HCT116 (cell line): ENCODE results near the gene PM20D2. TPM values are rescaled to one million over a fixed set of nuclear protein-coding genes. Genes with fewer than 3 reads are reported as not detected.

Experiments used
- ATAC-seq: fragments of 200-7000 bp; cut with Tn5 transposase; 2 replicates; pipeline ENCODE4 v1.9.1; 2020; ENCODE audit warnings: mild to moderate bottlenecking, moderate library complexity
- BruUV-seq: library from RNA; stranded (reverse); fragments of 400-500 nt; replicated peaks from 2 replicates; lab custom pipeline; 2021; lab: Mats Ljungman, UMichigan
- CTCF ChIA-PET: fragments of 300-600 bp; sonication (Branson Sonifier 250); formaldehyde crosslinking; loops from one replicate; lab custom pipeline; 2021; ENCODE audit warnings: antibody characterized with exemption; lab: Charles Lee
- POLR2A ChIA-PET: fragments of 300-600, 350-600 bp; sonication (Branson Sonifier 250); formaldehyde crosslinking; loops from one replicate; lab custom pipeline; 2021; ENCODE audit warnings: antibody characterized with exemption; lab: Charles Lee
- RAD21 ChIA-PET, 2 experiments: fragments of 300-600 bp; sonication (Branson Sonifier 250); formaldehyde crosslinking; loops; one replicate each; lab custom pipeline; 2023; ENCODE audit warnings: low total read pairs in 2 of 2; ENCODE audit not compliant: uncharacterized antibody in 2 of 2, unreplicated experiment in 2 of 2, low non-redundant PET in 1 of 2; lab: Charles Lee
- DNase-seq: peaks from one replicate; pipeline ENCODE4 v3.0.0-alpha.2; 2010; ENCODE audit warnings: low read depth, low spot score
- H2AFZ ChIP-seq: fragments of 200-600 bp; shearing (Covaris generic), sonication (generic); 2 replicates; pipeline ENCODE4 v1.6.1; 2017; ENCODE audit warnings: low read depth, mixed run types, mixed read lengths, antibody characterized with exemption, low read length; ENCODE audit not compliant: poor library complexity, severe bottlenecking
- H3K27ac ChIP-seq: 2 replicates; pipeline ENCODE4 v1.5.1; 2012; ENCODE audit warnings: low read depth, low read length
- H3K27me3 ChIP-seq: fragments of 200-600 bp; sonication (generic); 2 replicates; pipeline ENCODE4 v1.6.1; 2016; ENCODE audit warnings: mixed run types, low read length, mixed read lengths; ENCODE audit not compliant: insufficient read depth
- H3K36me3 ChIP-seq, 2 experiments: fragments of 200-500 bp in 1 of 2; fragments of 200-600 bp in 1 of 2; sonication (Bioruptor generic) in 1 of 2; sonication (generic) in 1 of 2; 2 replicates each; pipeline versions ENCODE4 v1.5.1 to v1.6.1; 2014 to 2016; ENCODE audit warnings: low read length in 2 of 2, inconsistent platforms in 1 of 2, mixed read lengths in 1 of 2, mixed run types in 1 of 2; ENCODE audit not compliant: insufficient read depth in 2 of 2, control insufficient read depth in 1 of 2
- H3K4me1 ChIP-seq, 2 experiments: fragments of 200-600 bp in 1 of 2; sonication (generic) in 1 of 2; 2 replicates each; pipeline versions ENCODE4 v1.5.1 to v1.6.1; 2012 to 2017; ENCODE audit warnings: low read length in 2 of 2, inconsistent platforms in 1 of 2, mild to moderate bottlenecking in 1 of 2, mixed read lengths in 1 of 2, mixed run types in 1 of 2, moderate library complexity in 1 of 2; ENCODE audit not compliant: insufficient read depth in 2 of 2, control insufficient read depth in 1 of 2
- H3K4me2 ChIP-seq: fragments of 200-600 bp; sonication (generic); 2 replicates; pipeline ENCODE4 v1.6.1; 2017; ENCODE audit warnings: mixed run types, low read length, mixed read lengths
- H3K4me3 ChIP-seq, 2 experiments: fragments of 200-600 bp in 1 of 2; sonication (generic) in 1 of 2; replicated peaks in 1 of 2; 2 replicates each; pipeline ENCODE4 v1.5.1; 2011 to 2016; ENCODE audit warnings: low read length in 2 of 2, control low read depth in 1 of 2, low read depth in 1 of 2, mild to moderate bottlenecking in 1 of 2, mixed read lengths in 1 of 2, mixed run types in 1 of 2
- H3K79me2 ChIP-seq: fragments of 200-600 bp; sonication (generic); 2 replicates; pipeline ENCODE4 v1.6.1; 2017; ENCODE audit warnings: mild to moderate bottlenecking, mixed run types, low read length, moderate library complexity, mixed read lengths; ENCODE audit not compliant: insufficient read depth
- H3K9ac ChIP-seq: fragments of 200-600 bp; sonication (generic); 2 replicates; pipeline ENCODE4 v1.6.1; 2016; ENCODE audit warnings: low read length, mixed read lengths
- H3K9me2 ChIP-seq: fragments of 200-600 bp; sonication (generic), shearing (Covaris generic); 2 replicates; pipeline ENCODE4 v1.6.1; 2017; ENCODE audit warnings: mixed run types, mild to moderate bottlenecking, moderate library complexity; ENCODE audit not compliant: insufficient read depth
- H3K9me3 ChIP-seq, 2 experiments: fragments of 200-500 bp in 1 of 2; fragments of 200-600 bp in 1 of 2; sonication (Bioruptor generic) in 1 of 2; sonication (generic) in 1 of 2; 2 replicates each; pipeline ENCODE4 v1.6.1; 2014 to 2017; ENCODE audit warnings: low read length in 2 of 2, mixed read lengths in 2 of 2, inconsistent platforms in 1 of 2, low read depth in 1 of 2, mild to moderate bottlenecking in 1 of 2, mixed run types in 1 of 2, moderate library complexity in 1 of 2; ENCODE audit not compliant: control insufficient read depth in 1 of 2, insufficient read depth in 1 of 2
- H4K20me1 ChIP-seq: fragments of 200-600 bp; sonication (generic), shearing (Covaris generic); 2 replicates; pipeline ENCODE4 v1.6.1; 2017; ENCODE audit warnings: mixed run types, mild to moderate bottlenecking, moderate library complexity; ENCODE audit not compliant: insufficient read depth
- CBX3 ChIP-seq: IDR thresholded peaks from 2 replicates; pipeline ENCODE4 v1.6.1; 2012; ENCODE audit warnings: low read depth
- CEBPB ChIP-seq: IDR thresholded peaks from 2 replicates; pipeline ENCODE4 v1.6.1; 2012; ENCODE audit warnings: low read depth
- JUND ChIP-seq: IDR thresholded peaks from 2 replicates; pipeline ENCODE4 v1.6.1; 2012
- MAX ChIP-seq: IDR thresholded peaks from 2 replicates; pipeline ENCODE4 v1.6.1; 2012
- POLR2AphosphoS5 ChIP-seq: IDR thresholded peaks from 2 replicates; pipeline ENCODE4 v1.6.1; 2011; ENCODE audit warnings: mild to moderate bottlenecking, low read depth, low read length, moderate library complexity
- RAD21 ChIP-seq: IDR thresholded peaks from 2 replicates; pipeline ENCODE4 v1.6.1; 2012; ENCODE audit warnings: low read depth, mild to moderate bottlenecking
- REST ChIP-seq: IDR thresholded peaks from 2 replicates; pipeline ENCODE4 v1.6.1; 2012; ENCODE audit warnings: low read depth
- SIN3A ChIP-seq: IDR thresholded peaks from 2 replicates; pipeline ENCODE4 v1.6.1; 2012; ENCODE audit warnings: low read depth
- SRF ChIP-seq: IDR thresholded peaks from 2 replicates; pipeline ENCODE4 v1.6.1; 2012; ENCODE audit warnings: low read depth
- YY1 ChIP-seq: IDR thresholded peaks from 2 replicates; pipeline ENCODE4 v1.6.1; 2011; ENCODE audit warnings: low read length, low read depth, moderate library complexity, mild to moderate bottlenecking; ENCODE audit not compliant: insufficient replicate concordance; ENCODE audit errors: extremely low read depth
- ZBTB33 ChIP-seq: IDR thresholded peaks from 2 replicates; pipeline ENCODE4 v1.6.1; 2011; ENCODE audit warnings: mild to moderate bottlenecking, low read length, moderate library complexity; ENCODE audit not compliant: insufficient replicate concordance; ENCODE audit errors: extremely low read depth
- intact Hi-C: fragments of 100-400 bp; cut with micrococcal nuclease; formaldehyde crosslinking; loops from 2 replicates; pipeline ENCODE4 v1.10.0; 2022
- total RNA-seq: library from RNA; stranded (reverse); gene quantifications from one replicate; pipeline ENCODE4 v1.2.1, GENCODE V29; 2021; ENCODE audit not compliant: unreplicated experiment
- TF ChIP-seq, protein P1 (sequence below), 3 experiments: fragments of 200-600 bp in 1 of 3; sonication (generic) in 1 of 3; IDR thresholded peaks in 2 of 3; conservative IDR thresholded peaks in 1 of 3; 2 replicates each; pipeline ENCODE4 v1.5.1; 2012 to 2017; ENCODE audit warnings: low read depth in 2 of 3, low read length in 2 of 3, antibody characterized with exemption in 1 of 3, borderline replicate concordance in 1 of 3, control low read depth in 1 of 3, mild to moderate bottlenecking in 1 of 3, mixed read lengths in 1 of 3, mixed run types in 1 of 3, moderate library complexity in 1 of 3; ENCODE audit not compliant: insufficient read depth in 1 of 3

PM20D2 gene
- total RNA-seq, 1 experiment from 2014 or later = 29.2 TPM

GRCh38 chr6:89161326-89162046 lies 15.6 kb downstream of the PM20D2 start:
- CTCF ChIA-PET = no interaction called here
- no peak for ATAC-seq
- RAD21 ChIA-PET = no interaction called here
- no peak overlapping the region for H3K9ac ChIP-seq
- no TSS peak for BruUV-seq
- H3K27ac ChIP-seq = no peak overlapping the region
- intact Hi-C loops = no loop called here
- H2AFZ ChIP-seq = no peak overlapping the region
- TF ChIP-seq SRF (no peak), POLR2AphosphoS5 (no peak), JUND (no peak), SIN3A (no peak)
- TF ChIP-seq, protein P1, sequence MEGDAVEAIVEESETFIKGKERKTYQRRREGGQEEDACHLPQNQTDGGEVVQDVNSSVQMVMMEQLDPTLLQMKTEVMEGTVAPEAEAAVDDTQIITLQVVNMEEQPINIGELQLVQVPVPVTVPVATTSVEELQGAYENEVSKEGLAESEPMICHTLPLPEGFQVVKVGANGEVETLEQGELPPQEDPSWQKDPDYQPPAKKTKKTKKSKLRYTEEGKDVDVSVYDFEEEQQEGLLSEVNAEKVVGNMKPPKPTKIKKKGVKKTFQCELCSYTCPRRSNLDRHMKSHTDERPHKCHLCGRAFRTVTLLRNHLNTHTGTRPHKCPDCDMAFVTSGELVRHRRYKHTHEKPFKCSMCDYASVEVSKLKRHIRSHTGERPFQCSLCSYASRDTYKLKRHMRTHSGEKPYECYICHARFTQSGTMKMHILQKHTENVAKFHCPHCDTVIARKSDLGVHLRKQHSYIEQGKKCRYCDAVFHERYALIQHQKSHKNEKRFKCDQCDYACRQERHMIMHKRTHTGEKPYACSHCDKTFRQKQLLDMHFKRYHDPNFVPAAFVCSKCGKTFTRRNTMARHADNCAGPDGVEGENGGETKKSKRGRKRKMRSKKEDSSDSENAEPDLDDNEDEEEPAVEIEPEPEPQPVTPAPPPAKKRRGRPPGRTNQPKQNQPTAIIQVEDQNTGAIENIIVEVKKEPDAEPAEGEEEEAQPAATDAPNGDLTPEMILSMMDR (IDR thresholded peaks at IDR 0.05 in 2 of 3, conservative IDR thresholded peaks at IDR 0.05 in 1 of 3; ENCODE audit: borderline replicate concordance in 1 of 3, insufficient read depth in 1 of 3, low read depth in 2 of 3, low read length in 2 of 3) = no peak
- no peaks in the 10 kb centered on the region for H3K27me3 ChIP-seq
- H3K79me2 ChIP-seq = peaks cover 7% of the 10 kb centered on the region
- no peak overlapping the region for H3K4me3 ChIP-seq
- no peaks in the 10 kb centered on the region for H3K4me1 ChIP-seq
- H4K20me1 ChIP-seq = no peaks in the 10 kb centered on the region; the same call in 1 of the 2 replicates
- POLR2A ChIA-PET = no interaction called here
- no peak for DNase-seq
- no peaks in the 10 kb centered on the region for H3K9me2 ChIP-seq
- H3K36me3 ChIP-seq = peaks cover 16 to 26% of the 10 kb centered on the region in 2 experiments
- no peak overlapping the region for H3K4me2 ChIP-seq
- no peaks in the 10 kb centered on the region for H3K9me3 ChIP-seq

- Histone ChIP-seq H3K9me2 (no peaks in the 10 kb centered on the region), H2AFZ (no peak overlapping the region), H3K79me2 (peaks cover 5% of the 10 kb centered on the region), H3K27me3 (no peaks in the 10 kb centered on the region), H3K4me2 (no peak overlapping the region), H3K36me3 (peaks cover 16 to 26% of the 10 kb centered on the region in 2 experiments), H3K4me1 (no peaks in the 10 kb centered on the region), H3K4me3 (no peak overlapping the region), H3K9me3 (no peaks in the 10 kb centered on the region), H4K20me1 (no peaks in the 10 kb centered on the region; the same call in 1 of the 2 replicates), H3K27ac (no peak overlapping the region), H3K9ac (no peak overlapping the region)
- ChIA-PET CTCF (no interaction called here), POLR2A (no interaction called here), RAD21 (no interaction called here)
- DNase-seq = no peak
- ATAC-seq = no peak
- BruUV-seq = no TSS peak
- intact Hi-C loops = no loop called here
- TF ChIP-seq ZBTB33 = no peak
- no peak for TF ChIP-seq YY1
- TF ChIP-seq MAX = no peak
- TF ChIP-seq RAD21 = no peak
- no peak for TF ChIP-seq CEBPB
- TF ChIP-seq CBX3 = no peak
- TF ChIP-seq REST = no peak
- no peak for TF ChIP-seq JUND
These were observed 16.2 kb downstream of the PM20D2 start for GRCh38 chr6:89162047-89162371.
